ENCODE results near the gene MS4A1.
"Not testable (repeated sequence)": the region's sequence is repeated elsewhere in the genome, so short reads cannot be mapped to it uniquely, and the experiment has no call there.

The MS4A1 gene

DNA sequence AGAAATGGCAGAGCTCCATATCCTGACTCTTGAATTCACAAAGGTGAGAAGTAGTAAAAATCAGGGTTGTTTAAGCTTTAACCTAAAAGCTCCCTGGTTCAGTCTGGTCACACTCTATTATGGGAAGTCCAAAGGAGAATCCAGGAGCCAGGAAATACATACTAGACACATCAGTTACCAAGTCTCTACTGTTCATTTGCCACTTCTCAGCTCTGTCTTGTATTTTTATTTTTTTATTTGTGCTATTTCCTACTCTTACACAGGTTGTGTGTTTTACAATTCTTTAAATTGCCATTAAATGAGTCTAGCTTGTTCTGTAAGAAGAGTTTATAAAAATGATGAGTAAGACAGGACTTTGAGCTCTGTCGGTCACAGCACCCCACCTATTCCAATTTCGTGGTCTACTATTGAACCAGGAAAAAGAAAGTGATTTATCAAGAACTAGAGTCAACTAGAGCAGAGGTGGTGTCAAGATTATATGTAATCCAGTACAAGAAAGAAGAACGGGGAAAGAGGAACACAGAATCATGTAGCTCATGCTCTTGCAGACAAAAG lies 46.7 kb downstream of the MS4A1 start:
- H3K9ac ChIP-seq (ENCODE audit: low read depth, low read length), result no peak overlapping the region
- 96% methylated on average over 3 of the region's 3 CpGs for WGBS

DNA sequence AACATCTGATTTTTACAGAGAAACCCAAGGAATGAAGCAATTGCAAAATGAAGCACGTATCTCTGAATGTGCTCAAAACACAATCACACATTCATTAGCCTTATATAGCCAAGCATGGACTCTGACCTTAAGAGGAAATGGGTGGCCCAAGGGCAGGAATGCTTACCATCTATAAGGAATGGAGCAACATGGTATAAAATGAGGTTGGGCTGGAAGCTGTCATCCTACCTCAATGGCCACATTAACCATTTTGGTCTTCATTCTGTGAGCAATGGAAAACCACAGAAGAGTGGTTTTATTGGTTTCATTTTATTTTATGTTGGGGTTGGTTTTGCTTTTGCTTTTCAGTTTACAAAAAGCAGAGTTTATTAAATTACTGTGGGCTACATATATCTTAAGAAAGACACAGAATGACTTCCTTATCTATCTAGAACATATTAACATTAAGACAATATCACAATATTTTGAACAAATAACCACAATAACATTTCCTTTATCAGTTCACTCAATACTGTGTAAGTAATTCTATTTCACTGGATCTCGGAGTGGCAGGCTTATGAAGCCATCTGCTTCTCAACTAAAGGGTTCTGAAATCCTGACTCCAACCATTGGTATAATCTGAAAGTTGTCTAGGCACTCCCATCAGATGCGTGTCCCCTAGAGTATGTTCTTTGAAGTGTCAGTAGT lies 48.7 kb downstream of the MS4A1 start:
- Histone ChIP-seq H3K9me3 (ENCODE audit: insufficient read depth, low read depth, low read length) (peaks cover 9% of the 10 kb centered on the region), H3K27ac (ENCODE audit: low read depth, low read length) (no peak overlapping the region), H3K36me3 (ENCODE audit: insufficient read depth, low read length) (no peaks in the 10 kb centered on the region), H3K9ac (ENCODE audit: low read depth, low read length) (no peak overlapping the region), H3K4me3 (ENCODE audit: low read length) (no peak overlapping the region), H3K4me1 (ENCODE audit: insufficient read depth, low read length) (peaks cover 15% of the 10 kb centered on the region), H3K27me3 (ENCODE audit: insufficient read depth, low read length) (no peaks in the 10 kb centered on the region)
- 94% methylated on average over 3 of the region's 3 CpGs for WGBS

More for the DNA sequence above, 46.7 kb downstream of the MS4A1 start:
- no peak overlapping the region for H3K27ac ChIP-seq (ENCODE audit: low read depth, low read length)
- H3K4me3 ChIP-seq (ENCODE audit: low read length), result no peak overlapping the region
- H3K4me1 ChIP-seq (ENCODE audit: insufficient read depth, low read length), result peaks cover 31% of the 10 kb centered on the region
- H3K9me3 ChIP-seq (ENCODE audit: insufficient read depth, low read depth, low read length), result no peaks in the 10 kb centered on the region
- no peaks in the 10 kb centered on the region for H3K36me3 ChIP-seq (ENCODE audit: insufficient read depth, low read length)
- H3K27me3 ChIP-seq (ENCODE audit: insufficient read depth, low read length), result no peaks in the 10 kb centered on the region

DNA sequence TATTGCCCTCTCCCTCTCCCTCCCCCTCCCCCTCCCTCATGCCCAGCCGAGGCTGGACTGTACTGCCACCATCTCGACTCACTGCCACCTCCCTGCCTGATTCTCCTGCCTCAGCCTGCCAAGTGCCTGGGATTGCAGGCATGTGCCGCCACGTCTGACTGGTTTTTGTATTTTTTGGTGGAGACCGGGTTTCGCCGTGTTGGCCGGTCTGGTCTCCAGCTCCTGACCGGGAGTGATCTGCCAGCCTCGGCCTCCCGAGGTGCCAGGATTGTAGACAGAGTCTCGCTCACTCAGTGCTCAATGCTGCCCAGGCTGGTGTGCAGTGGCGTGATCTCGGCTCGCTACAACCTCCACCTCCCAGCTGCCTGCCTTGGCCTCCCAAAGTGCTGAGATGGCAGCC lies 54.0 kb downstream of the MS4A1 start:
- not testable (repeated sequence) for H3K4me1 ChIP-seq (ENCODE audit: insufficient read depth, low read length); H3K27me3 ChIP-seq (ENCODE audit: insufficient read depth, low read length); H3K9ac ChIP-seq (ENCODE audit: low read depth, low read length); H3K9me3 ChIP-seq (ENCODE audit: insufficient read depth, low read depth, low read length); H3K27ac ChIP-seq (ENCODE audit: low read depth, low read length); H3K36me3 ChIP-seq (ENCODE audit: insufficient read depth, low read length); H3K4me3 ChIP-seq (ENCODE audit: low read length)
- WGBS, result 83% methylated on average over 15 of the region's 15 CpGs

- H3K9me3 ChIP-seq (ENCODE audit: insufficient read depth, low read depth, low read length); H3K9ac ChIP-seq (ENCODE audit: low read depth, low read length); H3K27me3 ChIP-seq (ENCODE audit: insufficient read depth, low read length); H3K27ac ChIP-seq (ENCODE audit: low read depth, low read length); H3K4me1 ChIP-seq (ENCODE audit: insufficient read depth, low read length); H3K4me3 ChIP-seq (ENCODE audit: low read length); H3K36me3 ChIP-seq (ENCODE audit: insufficient read depth, low read length): not testable (repeated sequence)
- WGBS, result 97% methylated on average over 28 of the region's 28 CpGs
Measured at GRCh38 chr11:60510209-60510608, 54.6 kb downstream of the MS4A1 start.

DNA sequence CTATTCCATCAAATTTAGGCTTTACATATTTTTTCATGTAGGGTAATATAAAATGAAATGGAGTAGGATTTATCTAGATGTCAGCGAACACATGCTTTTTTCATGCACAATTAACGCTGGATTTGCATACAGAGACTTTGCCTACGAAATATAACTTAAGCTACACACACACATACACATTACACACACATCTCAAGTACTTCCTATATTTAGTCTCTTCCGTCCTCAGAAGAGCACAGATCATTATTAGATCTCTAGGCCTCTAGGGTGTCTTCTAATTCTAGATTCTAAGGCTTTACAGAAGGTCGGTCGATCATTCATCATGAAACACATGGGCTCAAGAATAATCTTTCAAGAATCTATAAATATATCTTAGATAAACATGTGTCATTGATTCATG lies 55.7 kb downstream of the MS4A1 start:
- peaks cover 9% of the 10 kb centered on the region for H3K9me3 ChIP-seq (ENCODE audit: insufficient read depth, low read depth, low read length)
- no peak overlapping the region for H3K4me3 ChIP-seq (ENCODE audit: low read length)
- H3K27ac ChIP-seq (ENCODE audit: low read depth, low read length), result no peak overlapping the region
- 80% methylated on average over 6 of the region's 6 CpGs for WGBS
- H3K36me3 ChIP-seq (ENCODE audit: insufficient read depth, low read length), result no peaks in the 10 kb centered on the region
- H3K9ac ChIP-seq (ENCODE audit: low read depth, low read length), result no peak overlapping the region
- H3K4me1 ChIP-seq (ENCODE audit: insufficient read depth, low read length), result no peaks in the 10 kb centered on the region
- H3K27me3 ChIP-seq (ENCODE audit: insufficient read depth, low read length), result no peaks in the 10 kb centered on the region

- H3K4me3 ChIP-seq (ENCODE audit: low read length), result no peak overlapping the region
- no peaks in the 10 kb centered on the region for H3K27me3 ChIP-seq (ENCODE audit: insufficient read depth, low read length)
- 92% methylated on average over 1 of the region's 3 CpGs for WGBS
- H3K36me3 ChIP-seq (ENCODE audit: insufficient read depth, low read length), result no peaks in the 10 kb centered on the region
- peaks cover 9% of the 10 kb centered on the region for H3K9me3 ChIP-seq (ENCODE audit: insufficient read depth, low read depth, low read length)
- H3K27ac ChIP-seq (ENCODE audit: low read depth, low read length), result no peak overlapping the region
- no peak overlapping the region for H3K9ac ChIP-seq (ENCODE audit: low read depth, low read length)
- no peaks in the 10 kb centered on the region for H3K4me1 ChIP-seq (ENCODE audit: insufficient read depth, low read length)
Measured at GRCh38 chr11:60512651-60513225, 57.1 kb downstream of the MS4A1 start.

DNA sequence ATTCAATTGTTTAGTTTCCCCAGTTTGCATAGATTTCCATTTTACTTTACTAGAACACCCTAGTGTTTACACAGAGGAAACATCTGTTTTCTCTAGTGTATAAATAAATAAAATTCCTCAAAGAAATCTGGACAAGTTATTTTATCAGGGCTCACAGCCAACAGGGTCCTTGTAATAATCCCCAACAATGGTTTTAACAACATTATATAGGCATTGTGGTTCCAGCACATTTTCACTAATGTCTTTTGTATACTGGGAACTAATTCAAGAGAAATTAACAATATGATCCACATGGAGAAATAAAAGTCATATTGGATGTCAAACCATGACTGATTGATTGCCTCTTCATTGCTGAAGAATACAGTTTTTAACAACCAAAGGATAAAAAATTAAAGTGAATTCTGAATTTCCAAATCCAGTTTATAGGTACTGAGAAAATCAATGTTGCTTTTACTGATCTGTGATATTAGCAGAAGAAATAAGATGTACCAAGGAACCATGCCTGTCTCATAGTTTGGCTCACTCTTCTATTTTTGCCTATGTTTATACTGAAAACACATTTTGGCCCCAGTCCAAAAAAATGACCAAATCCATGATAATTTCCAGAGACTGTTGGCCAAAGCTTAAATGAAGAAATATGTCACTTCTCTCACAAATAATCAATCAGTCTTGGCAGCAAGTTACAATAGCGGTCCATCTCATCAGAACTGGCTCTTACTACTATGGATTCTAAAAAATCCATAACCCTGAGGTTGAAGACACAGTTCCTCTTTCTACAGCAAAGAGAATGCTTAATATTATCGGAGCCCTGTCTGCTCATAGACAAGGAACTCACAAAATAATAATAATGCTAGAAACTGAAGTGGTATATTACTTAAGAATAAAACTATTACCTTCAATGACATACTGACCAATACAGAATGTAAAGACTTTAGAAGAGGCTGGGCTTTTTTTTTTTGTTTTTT lies 58.1 kb downstream of the MS4A1 start:
- Histone ChIP-seq H3K9me3 (ENCODE audit: insufficient read depth, low read depth, low read length) (peaks cover 6% of the 10 kb centered on the region; the same call in 1 of the 2 replicates), H3K4me1 (ENCODE audit: insufficient read depth, low read length) (no peaks in the 10 kb centered on the region), H3K36me3 (ENCODE audit: insufficient read depth, low read length) (no peaks in the 10 kb centered on the region), H3K27me3 (ENCODE audit: insufficient read depth, low read length) (no peaks in the 10 kb centered on the region), H3K27ac (ENCODE audit: low read depth, low read length) (no peak overlapping the region), H3K4me3 (ENCODE audit: low read length) (no peak overlapping the region), H3K9ac (ENCODE audit: low read depth, low read length) (no peak overlapping the region)
- WGBS, result 98% methylated on average over 1 of the region's 2 CpGs

DNA sequence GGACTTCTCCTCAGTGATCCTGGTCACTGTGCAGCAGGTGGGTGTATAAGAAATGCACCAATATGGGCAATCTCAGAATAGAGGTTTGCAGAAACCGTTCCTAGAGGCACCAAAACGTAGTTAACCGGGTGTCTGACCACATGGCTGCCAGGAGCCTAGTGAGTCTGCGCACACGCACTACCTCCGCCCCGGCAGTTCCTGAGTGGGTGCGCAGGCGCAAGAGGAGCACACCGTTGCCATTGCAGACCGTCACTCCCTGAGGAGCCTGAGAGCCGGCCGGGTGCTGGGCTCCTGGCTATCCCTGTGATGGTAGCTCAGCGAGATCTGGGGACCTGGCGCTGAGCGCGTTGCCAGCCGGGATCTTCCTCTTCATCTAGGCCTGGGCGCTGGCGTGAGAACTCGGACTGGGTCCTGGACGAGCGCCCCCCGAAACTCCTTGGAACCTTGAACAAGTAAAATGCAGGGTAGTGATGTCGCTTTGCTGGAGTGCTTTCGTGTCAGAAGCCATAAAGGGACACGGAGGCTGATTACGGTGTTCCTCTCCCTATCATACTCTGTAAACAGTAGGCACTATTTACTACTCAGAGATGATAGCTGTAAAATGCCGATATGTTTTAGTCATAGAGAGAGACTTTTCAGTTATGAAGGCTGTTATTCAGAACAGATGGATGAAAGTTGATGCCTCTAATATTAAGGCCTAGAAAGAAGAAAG lies 59.7 kb downstream of the MS4A1 start, which contains the start of gene MS4A13:
TSS of gene MS4A13 (plus strand) at position 249 of the 712 bp plus-strand sequence. CDS start 2,692 bp downstream, outside the sequence.
- no peaks in the 10 kb centered on the region for H3K27me3 ChIP-seq (ENCODE audit: insufficient read depth, low read length)
- no peak within 1 kb of the TSS for H3K9ac ChIP-seq (ENCODE audit: low read depth, low read length)
- H3K4me1 ChIP-seq (ENCODE audit: insufficient read depth, low read length), result no peaks in the 10 kb centered on the region
- no peak within 1 kb of the TSS for H3K27ac ChIP-seq (ENCODE audit: low read depth, low read length)
- no peak within 1 kb of the TSS for H3K4me3 ChIP-seq (ENCODE audit: low read length)
- H3K9me3 ChIP-seq (ENCODE audit: insufficient read depth, low read depth, low read length), result no peaks in the 10 kb centered on the region
- no peaks in the 10 kb centered on the region for H3K36me3 ChIP-seq (ENCODE audit: insufficient read depth, low read length)
- 97% methylated on average over 29 of the region's 29 CpGs for WGBS

Data from HUES64 (cell line).